Osteoblast (primary cell): ENCODE results near the gene IDE. TPM values are rescaled to one million over a fixed set of nuclear protein-coding genes. Genes with fewer than 3 reads are reported as not detected.

Source experiments
- DNase-seq: peaks from one replicate; pipeline ENCODE4 v3.0.0; 2011; ENCODE audit warnings: low spot score, mixed read lengths; ENCODE audit not compliant: insufficient read length; ENCODE audit errors: missing footprints
- H2AFZ ChIP-seq: 2 replicates; pipeline ENCODE4 v1.6.0; 2011; ENCODE audit warnings: mild to moderate bottlenecking, low read length
- H3K27ac ChIP-seq: 2 replicates; pipeline ENCODE4 v1.5.1; 2011; ENCODE audit warnings: mild to moderate bottlenecking, low read depth, low read length, moderate library complexity
- H3K27me3 ChIP-seq: 2 replicates; pipeline ENCODE4 v1.6.0; 2012; ENCODE audit warnings: mild to moderate bottlenecking, control low read depth, inconsistent platforms, low read length, moderate library complexity; ENCODE audit not compliant: insufficient read depth
- H3K36me3 ChIP-seq: 2 replicates; pipeline ENCODE4 v1.5.1; 2011; ENCODE audit warnings: mild to moderate bottlenecking, low read length, control low read depth, moderate library complexity; ENCODE audit not compliant: insufficient read depth
- H3K4me1 ChIP-seq: 2 replicates; pipeline ENCODE4 v1.5.1; 2011; ENCODE audit warnings: mild to moderate bottlenecking, low read length, control low read depth, moderate library complexity; ENCODE audit not compliant: insufficient read depth
- H3K4me2 ChIP-seq: 2 replicates; pipeline ENCODE4 v1.6.0; 2011; ENCODE audit warnings: mild to moderate bottlenecking, low read length; ENCODE audit not compliant: insufficient read depth
- H3K4me3 ChIP-seq: fragments of 200-600 bp; sonication (generic); 3 replicates; pipeline ENCODE4 v1.5.1; 2012; ENCODE audit warnings: mild to moderate bottlenecking, low read length, inconsistent platforms; ENCODE audit not compliant: insufficient read depth
- H3K79me2 ChIP-seq: 2 replicates; pipeline ENCODE4 v1.6.0; 2012; ENCODE audit warnings: mild to moderate bottlenecking, low read length, control low read depth, inconsistent platforms; ENCODE audit not compliant: insufficient read depth
- H3K9me3 ChIP-seq: 2 replicates; pipeline ENCODE4 v1.5.1; 2011; ENCODE audit warnings: low read depth, low read length, control low read depth
- H4K20me1 ChIP-seq: 2 replicates; pipeline ENCODE4 v1.6.0; 2012; ENCODE audit warnings: mild to moderate bottlenecking, low read length, control low read depth; ENCODE audit not compliant: insufficient read depth
- total RNA-seq: library from RNA; depleted of rRNA; stranded (reverse); fragments of >200 nt; gene quantifications from 2 replicates; pipeline ENCODE4 v1.2.3, GENCODE V29; 2012
- TF ChIP-seq, protein P1 (sequence below): IDR thresholded peaks from 2 replicates; pipeline ENCODE4 v1.5.1; 2011; ENCODE audit warnings: mild to moderate bottlenecking, low read depth, low read length, moderate library complexity; ENCODE audit errors: extremely low read depth

The IDE gene
- total RNA-seq, 1 donor: 36.9 TPM

- H3K36me3 ChIP-seq: no peaks in the 10 kb centered on the region
- TF ChIP-seq, protein P1, sequence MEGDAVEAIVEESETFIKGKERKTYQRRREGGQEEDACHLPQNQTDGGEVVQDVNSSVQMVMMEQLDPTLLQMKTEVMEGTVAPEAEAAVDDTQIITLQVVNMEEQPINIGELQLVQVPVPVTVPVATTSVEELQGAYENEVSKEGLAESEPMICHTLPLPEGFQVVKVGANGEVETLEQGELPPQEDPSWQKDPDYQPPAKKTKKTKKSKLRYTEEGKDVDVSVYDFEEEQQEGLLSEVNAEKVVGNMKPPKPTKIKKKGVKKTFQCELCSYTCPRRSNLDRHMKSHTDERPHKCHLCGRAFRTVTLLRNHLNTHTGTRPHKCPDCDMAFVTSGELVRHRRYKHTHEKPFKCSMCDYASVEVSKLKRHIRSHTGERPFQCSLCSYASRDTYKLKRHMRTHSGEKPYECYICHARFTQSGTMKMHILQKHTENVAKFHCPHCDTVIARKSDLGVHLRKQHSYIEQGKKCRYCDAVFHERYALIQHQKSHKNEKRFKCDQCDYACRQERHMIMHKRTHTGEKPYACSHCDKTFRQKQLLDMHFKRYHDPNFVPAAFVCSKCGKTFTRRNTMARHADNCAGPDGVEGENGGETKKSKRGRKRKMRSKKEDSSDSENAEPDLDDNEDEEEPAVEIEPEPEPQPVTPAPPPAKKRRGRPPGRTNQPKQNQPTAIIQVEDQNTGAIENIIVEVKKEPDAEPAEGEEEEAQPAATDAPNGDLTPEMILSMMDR: no peak
- H3K9me3 ChIP-seq: no peaks in the 10 kb centered on the region
- H3K4me1 ChIP-seq: no peaks in the 10 kb centered on the region
- H3K79me2 ChIP-seq: no peaks in the 10 kb centered on the region
- H3K4me2 ChIP-seq: no peak overlapping the region
- no peak overlapping the region for H3K27ac ChIP-seq
- H4K20me1 ChIP-seq: no peaks in the 10 kb centered on the region
- H2AFZ ChIP-seq: no peak overlapping the region
- no peak overlapping the region for H3K4me3 ChIP-seq
- DNase-seq: no peak
- no peaks in the 10 kb centered on the region for H3K27me3 ChIP-seq
Measured at GRCh38 chr10:92413519-92413918, 160.4 kb downstream of the IDE start.

DNA sequence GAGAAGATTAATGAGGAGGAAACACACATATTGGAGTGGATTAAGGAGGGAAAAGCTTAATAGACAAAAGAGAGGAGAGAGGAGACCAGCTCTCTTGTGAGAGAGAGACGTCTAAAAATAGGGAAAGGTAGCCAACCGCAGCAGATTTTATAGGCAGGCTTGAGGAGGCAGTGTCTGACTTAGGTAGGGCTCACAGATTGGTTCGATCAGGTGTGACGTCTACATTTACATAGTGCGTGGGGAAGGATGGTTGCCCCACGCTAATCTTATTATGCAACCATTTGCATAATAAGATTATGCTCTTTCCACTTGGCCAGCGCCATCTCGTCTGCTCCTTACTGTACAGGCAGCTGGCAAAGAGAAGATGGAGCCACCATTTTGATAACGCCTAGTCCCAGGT is 160.9 kb downstream of the IDE start:
- no peak overlapping the region for H3K4me3 ChIP-seq
- no peak for DNase-seq
- no peaks in the 10 kb centered on the region for H3K27me3 ChIP-seq
- H3K36me3 ChIP-seq: no peaks in the 10 kb centered on the region
- no peak overlapping the region for H3K27ac ChIP-seq
- no peaks in the 10 kb centered on the region for H4K20me1 ChIP-seq
- no peak overlapping the region for H2AFZ ChIP-seq
- H3K4me2 ChIP-seq: no peak overlapping the region
- H3K9me3 ChIP-seq: no peaks in the 10 kb centered on the region
- H3K79me2 ChIP-seq: no peaks in the 10 kb centered on the region
- TF ChIP-seq, protein P1: no peak
- no peaks in the 10 kb centered on the region for H3K4me1 ChIP-seq

- DNase-seq: no peak
- Histone ChIP-seq H3K27me3 (no peaks in the 10 kb centered on the region), H4K20me1 (no peaks in the 10 kb centered on the region), H3K36me3 (no peaks in the 10 kb centered on the region), H3K4me3 (no peak overlapping the region), H3K4me1 (no peaks in the 10 kb centered on the region), H2AFZ (no peak overlapping the region), H3K9me3 (no peaks in the 10 kb centered on the region), H3K79me2 (no peaks in the 10 kb centered on the region), H3K4me2 (no peak overlapping the region), H3K27ac (no peak overlapping the region)
- TF ChIP-seq, protein P1: no peak
Measured at GRCh38 chr10:92411406-92411805, 162.5 kb downstream of the IDE start.

DNA sequence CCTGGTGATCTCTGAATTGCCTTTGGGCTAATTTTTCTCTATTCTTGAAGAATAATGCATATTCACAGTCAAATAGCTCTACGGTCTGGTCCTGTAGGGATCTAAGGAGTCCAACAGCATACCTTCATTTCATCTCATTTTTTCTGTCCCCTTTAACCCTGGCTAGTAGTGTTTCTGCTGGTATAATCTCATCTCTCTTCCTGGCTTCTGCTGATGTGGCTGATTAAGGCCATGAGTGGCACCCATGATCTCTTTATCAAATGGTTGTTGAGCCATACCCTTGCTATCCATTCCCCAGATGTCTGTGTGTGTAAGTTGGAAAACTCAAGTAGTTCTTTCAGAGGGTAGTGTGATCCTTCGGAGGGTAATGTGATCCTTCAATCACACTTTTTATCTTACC is 163.4 kb downstream of the IDE start:
- H3K4me2 ChIP-seq: no peak overlapping the region
- no peaks in the 10 kb centered on the region for H4K20me1 ChIP-seq
- H3K79me2 ChIP-seq: no peaks in the 10 kb centered on the region
- H2AFZ ChIP-seq: no peak overlapping the region
- H3K27me3 ChIP-seq: no peaks in the 10 kb centered on the region
- no peak overlapping the region for H3K27ac ChIP-seq
- no peak for DNase-seq
- TF ChIP-seq, protein P1: no peak
- H3K36me3 ChIP-seq: no peaks in the 10 kb centered on the region
- no peaks in the 10 kb centered on the region for H3K4me1 ChIP-seq
- no peak overlapping the region for H3K4me3 ChIP-seq
- H3K9me3 ChIP-seq: no peaks in the 10 kb centered on the region
